NB4 (cell line): Measurements from ENCODE around the gene RAD18.

Source experiments
- DNase-seq: peaks from one replicate; pipeline ENCODE4 v3.0.0; 2010; ENCODE audit warnings: low read depth
- H3K4me3 ChIP-seq: one replicate; pipeline ENCODE4 v1.5.1; 2011; ENCODE audit warnings: mild to moderate bottlenecking, low read depth, low read length, moderate library complexity
- MAX ChIP-seq: IDR thresholded peaks from 2 replicates; pipeline ENCODE4 v1.6.1; 2011; ENCODE audit warnings: low read depth, low read length
- MYC ChIP-seq: IDR thresholded peaks from 2 replicates; pipeline ENCODE4 v1.6.1; 2011; ENCODE audit warnings: low read depth, low read length
- POLR2A ChIP-seq: IDR thresholded peaks from 2 replicates; pipeline ENCODE4 v1.6.1; 2011; ENCODE audit warnings: mild to moderate bottlenecking; ENCODE audit not compliant: insufficient read length; ENCODE audit errors: extremely low read depth
- TF ChIP-seq, protein P1 (sequence below): IDR thresholded peaks from one replicate; pipeline ENCODE4 v1.5.1; 2012; ENCODE audit warnings: low read depth, low read length

Gene RAD18

GRCh38 chr3:8853081-8853480, 110.2 kb downstream of the RAD18 start:
- TF ChIP-seq, protein P1, sequence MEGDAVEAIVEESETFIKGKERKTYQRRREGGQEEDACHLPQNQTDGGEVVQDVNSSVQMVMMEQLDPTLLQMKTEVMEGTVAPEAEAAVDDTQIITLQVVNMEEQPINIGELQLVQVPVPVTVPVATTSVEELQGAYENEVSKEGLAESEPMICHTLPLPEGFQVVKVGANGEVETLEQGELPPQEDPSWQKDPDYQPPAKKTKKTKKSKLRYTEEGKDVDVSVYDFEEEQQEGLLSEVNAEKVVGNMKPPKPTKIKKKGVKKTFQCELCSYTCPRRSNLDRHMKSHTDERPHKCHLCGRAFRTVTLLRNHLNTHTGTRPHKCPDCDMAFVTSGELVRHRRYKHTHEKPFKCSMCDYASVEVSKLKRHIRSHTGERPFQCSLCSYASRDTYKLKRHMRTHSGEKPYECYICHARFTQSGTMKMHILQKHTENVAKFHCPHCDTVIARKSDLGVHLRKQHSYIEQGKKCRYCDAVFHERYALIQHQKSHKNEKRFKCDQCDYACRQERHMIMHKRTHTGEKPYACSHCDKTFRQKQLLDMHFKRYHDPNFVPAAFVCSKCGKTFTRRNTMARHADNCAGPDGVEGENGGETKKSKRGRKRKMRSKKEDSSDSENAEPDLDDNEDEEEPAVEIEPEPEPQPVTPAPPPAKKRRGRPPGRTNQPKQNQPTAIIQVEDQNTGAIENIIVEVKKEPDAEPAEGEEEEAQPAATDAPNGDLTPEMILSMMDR, result no peak
- TF ChIP-seq MAX, result no peak
- TF ChIP-seq POLR2A, result no peak
- no peak for TF ChIP-seq MYC
- no peak for DNase-seq
- no peak overlapping the region for H3K4me3 ChIP-seq

DNA sequence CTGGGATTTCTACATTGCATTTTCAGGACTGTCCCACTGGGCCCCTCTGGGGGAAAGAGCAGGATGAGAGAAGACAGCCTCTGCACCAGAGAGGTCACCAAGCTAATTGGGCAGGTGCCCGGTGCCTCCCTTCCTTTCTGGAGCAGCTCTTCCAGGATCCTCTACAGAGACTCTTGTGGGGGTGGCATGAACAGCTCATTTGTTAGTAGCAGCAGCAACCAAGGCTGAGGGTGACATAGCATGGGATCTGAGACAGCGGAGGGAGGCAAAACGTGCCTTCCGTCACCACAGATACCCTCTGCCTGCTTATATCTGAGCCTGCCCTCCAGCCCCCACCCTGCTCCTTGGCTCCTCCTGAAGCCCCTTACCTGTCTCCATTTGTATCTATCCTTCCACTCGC, 110.8 kb downstream of the RAD18 start:
- H3K4me3 ChIP-seq, result no peak overlapping the region
- DNase-seq, result no peak
- TF ChIP-seq MAX, result no peak
- no peak for TF ChIP-seq MYC
- TF ChIP-seq, protein P1, result no peak
- no peak for TF ChIP-seq POLR2A

- H3K4me3 ChIP-seq, result no peak overlapping the region
- TF ChIP-seq MYC (no peak), POLR2A (no peak), MAX (no peak)
- TF ChIP-seq, protein P1, result no peak
- no peak for DNase-seq
Measured at GRCh38 chr3:8851703-8852102, 111.6 kb downstream of the RAD18 start.

- TF ChIP-seq MAX (no peak), POLR2A (no peak), MYC (no peak)
- TF ChIP-seq, protein P1, result no peak
- H3K4me3 ChIP-seq, result no peak overlapping the region
- no peak for DNase-seq
Measured at GRCh38 chr3:8848696-8849131, 114.6 kb downstream of the RAD18 start.

- no peak overlapping the region for H3K4me3 ChIP-seq
- TF ChIP-seq POLR2A (no peak), MYC (no peak), MAX (no peak)
- TF ChIP-seq, protein P1, result no peak
- DNase-seq, result no peak
Measured at GRCh38 chr3:8847317-8847716, 116.0 kb downstream of the RAD18 start.

DNA sequence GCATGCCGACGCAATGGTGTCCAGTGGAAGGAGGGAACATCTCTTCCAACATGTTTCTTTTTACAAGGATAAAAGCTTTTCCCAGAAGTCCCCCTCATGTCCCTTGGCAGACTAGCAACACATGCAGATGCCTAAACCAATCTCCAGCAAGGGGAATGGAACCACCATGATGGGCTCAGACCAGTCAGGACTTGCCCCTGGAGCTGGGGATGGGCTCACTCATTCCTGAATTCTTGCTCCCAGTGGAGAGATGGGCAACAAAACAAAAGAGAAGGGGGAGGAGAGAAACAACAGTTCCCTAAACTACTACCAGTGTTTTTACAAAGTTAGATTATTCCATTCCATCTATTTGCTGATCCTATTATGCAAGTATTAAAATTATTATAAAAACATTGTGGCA, 117.1 kb downstream of the RAD18 start:
- no peak overlapping the region for H3K4me3 ChIP-seq
- DNase-seq, result no peak
- no peak for TF ChIP-seq MYC
- TF ChIP-seq, protein P1, result no peak
- no peak for TF ChIP-seq POLR2A
- TF ChIP-seq MAX, result no peak
